Stimulated activated CD8-positive, alpha-beta memory T cell treated with anti-CD3 and anti-CD28 coated beads, Interleukin-4, amount 100 ng/mL, for 24 hours (primary cell): ENCODE data around the gene DSC1.
"Not testable (repeated sequence)": the region's sequence is repeated elsewhere in the genome, so short reads cannot be mapped to it uniquely, and the experiment has no call there.

ENCODE experiments used
- DNase-seq: peaks from one replicate; pipeline ENCODE4 v3.0.0-alpha.2; 2020; ENCODE audit warnings: low read depth

DSC1 gene

GRCh38 chr18:31171144-31171839 lies 8.6 kb upstream of the DSC1 start:
- no peak for DNase-seq

- DNase-seq: no peak
Observed at GRCh38 chr18:31170335-31170734, 7.7 kb upstream of the DSC1 start.

- no peak for DNase-seq
Observed at GRCh38 chr18:31162419-31162793, 250 bp downstream of the DSC1 start.

- DNase-seq: no peak
Observed at GRCh38 chr18:31161757-31162418, 768 bp downstream of the DSC1 start.

GRCh38 chr18:31156821-31157763 lies 5.6 kb downstream of the DSC1 start:
- no peak for DNase-seq

- no peak for DNase-seq
Observed at GRCh38 chr18:31155498-31155897, 7.2 kb downstream of the DSC1 start.

GRCh38 chr18:31154181-31154580 lies 8.5 kb downstream of the DSC1 start:
- DNase-seq: no peak

GRCh38 chr18:31149351-31149750 lies 13.3 kb downstream of the DSC1 start:
- DNase-seq: no peak

- DNase-seq: no peak
Observed at GRCh38 chr18:31148600-31148999, 14.1 kb downstream of the DSC1 start.

GRCh38 chr18:31146809-31147208 lies 15.8 kb downstream of the DSC1 start:
- DNase-seq: no peak

- DNase-seq: no peak
Observed at GRCh38 chr18:31143025-31143424, 19.6 kb downstream of the DSC1 start.

- no peak for DNase-seq
Observed at GRCh38 chr18:31138709-31139108, 23.9 kb downstream of the DSC1 start.

- DNase-seq: no peak
Observed at GRCh38 chr18:31134988-31135529, 27.6 kb downstream of the DSC1 start.

- DNase-seq: no peak
Observed at GRCh38 chr18:31129398-31130115, 33.1 kb downstream of the DSC1 start.

- DNase-seq: no peak
Observed at GRCh38 chr18:31125878-31126277, 36.8 kb downstream of the DSC1 start.

- DNase-seq: not testable (repeated sequence)
Observed at GRCh38 chr18:31123125-31123524, 39.5 kb downstream of the DSC1 start.

GRCh38 chr18:31120594-31120993 lies 42.1 kb downstream of the DSC1 start:
- no peak for DNase-seq

GRCh38 chr18:31116853-31117595 lies 45.6 kb downstream of the DSC1 start:
- DNase-seq: no peak

- no peak for DNase-seq
Observed at GRCh38 chr18:31112804-31113203, 49.9 kb downstream of the DSC1 start.

- no peak for DNase-seq
Observed at GRCh38 chr18:31105733-31106132, 56.9 kb downstream of the DSC1 start.

GRCh38 chr18:31104444-31104843 lies 58.2 kb downstream of the DSC1 start:
- DNase-seq: no peak
